Nephron progenitor cell (in vitro differentiated cells): ENCODE data around the gene PTGER1.

ENCODE experiments used
- DNase-seq: peaks from one replicate; pipeline ENCODE4 v3.0.0; 2021
- H3K27ac Mint-ChIP-seq: 2 replicates; pipeline ENCODE4 v1.8.0; 2021; ENCODE audit warnings: mild to moderate bottlenecking, moderate library complexity, mixed read lengths
- H3K27me3 Mint-ChIP-seq: 2 replicates; pipeline ENCODE4 v1.8.0; 2021; ENCODE audit warnings: mild to moderate bottlenecking, low read depth, mixed read lengths; ENCODE audit not compliant: poor library complexity
- H3K36me3 Mint-ChIP-seq: 2 replicates; pipeline ENCODE4 v1.8.0; 2021; ENCODE audit warnings: low read depth, mixed read lengths
- H3K4me1 Mint-ChIP-seq: 2 replicates; pipeline ENCODE4 v1.8.0; 2021; ENCODE audit warnings: mixed read lengths
- H3K4me3 Mint-ChIP-seq: 2 replicates; pipeline ENCODE4 v1.8.0; 2021; ENCODE audit warnings: mild to moderate bottlenecking, moderate library complexity, mixed read lengths
- H3K9me3 Mint-ChIP-seq: 2 replicates; pipeline ENCODE4 v1.8.0; 2021; ENCODE audit warnings: mild to moderate bottlenecking, moderate library complexity, mixed read lengths
- CTCF ChIP-seq: fragments of 200-600 bp; sonication (generic); IDR thresholded peaks from 2 replicates; pipeline ENCODE4 v1.5.0; 2021; ENCODE audit warnings: antibody characterized with exemption

PTGER1 gene

GRCh38 chr19:14517446-14517839 lies 42.3 kb upstream of the PTGER1 start:
- peak overlapping the region; percentile 82 for H3K27ac Mint-ChIP-seq
- H3K4me1 Mint-ChIP-seq, result peaks cover 80% of the 10 kb centered on the region
- H3K36me3 Mint-ChIP-seq, result peaks cover 35% of the 10 kb centered on the region
- H3K4me3 Mint-ChIP-seq, result peak overlapping the region; percentile 93
- peaks cover 3% of the 10 kb centered on the region for H3K27me3 Mint-ChIP-seq
- H3K9me3 Mint-ChIP-seq, result no peaks in the 10 kb centered on the region
- no peak for TF ChIP-seq CTCF
- no peak for DNase-seq

GRCh38 chr19:14516746-14517438 lies 41.7 kb upstream of the PTGER1 start:
- Mint-ChIP-seq H3K27me3 (peaks cover 3% of the 10 kb centered on the region), H3K9me3 (no peaks in the 10 kb centered on the region), H3K36me3 (peaks cover 35% of the 10 kb centered on the region), H3K4me1 (peaks cover 74% of the 10 kb centered on the region), H3K27ac (peak overlapping the region; percentile 82), H3K4me3 (peak overlapping the region; percentile 93)
- DNase-seq, result no peak
- TF ChIP-seq CTCF, result no peak

- H3K4me1 Mint-ChIP-seq, result peaks cover 69% of the 10 kb centered on the region
- TF ChIP-seq CTCF, result no peak
- H3K9me3 Mint-ChIP-seq, result no peaks in the 10 kb centered on the region
- H3K27me3 Mint-ChIP-seq, result peaks cover 3% of the 10 kb centered on the region
- H3K4me3 Mint-ChIP-seq, result peak overlapping the region; percentile 93
- H3K27ac Mint-ChIP-seq, result peak overlapping the region; percentile 16
- peaks cover 35% of the 10 kb centered on the region for H3K36me3 Mint-ChIP-seq
- no peak for DNase-seq
Measured at GRCh38 chr19:14516048-14516534, 40.9 kb upstream of the PTGER1 start.

- TF ChIP-seq CTCF, result no peak
- no peak overlapping the region for H3K27ac Mint-ChIP-seq
- H3K36me3 Mint-ChIP-seq, result peaks cover 35% of the 10 kb centered on the region
- peaks cover 3% of the 10 kb centered on the region for H3K27me3 Mint-ChIP-seq
- peaks cover 74% of the 10 kb centered on the region for H3K4me1 Mint-ChIP-seq
- no peak for DNase-seq
- no peaks in the 10 kb centered on the region for H3K9me3 Mint-ChIP-seq
- peak overlapping the region; percentile 93 for H3K4me3 Mint-ChIP-seq
Measured at GRCh38 chr19:14515501-14516047, 40.4 kb upstream of the PTGER1 start.

GRCh38 chr19:14514215-14514863 lies 39.2 kb upstream of the PTGER1 start:
- peaks cover 3% of the 10 kb centered on the region for H3K27me3 Mint-ChIP-seq
- H3K27ac Mint-ChIP-seq, result peak overlapping the region; percentile 36
- peak overlapping the region; percentile 93 for H3K4me3 Mint-ChIP-seq
- peaks cover 35% of the 10 kb centered on the region for H3K36me3 Mint-ChIP-seq
- H3K4me1 Mint-ChIP-seq, result peaks cover 68% of the 10 kb centered on the region
- no peaks in the 10 kb centered on the region for H3K9me3 Mint-ChIP-seq
- DNase-seq, result no peak
- no peak for TF ChIP-seq CTCF
